T-cell (primary cell): ENCODE measurements around the gene BBIP1. TPM values are rescaled to one million over a fixed set of nuclear protein-coding genes. Genes with fewer than 3 reads are reported as not detected.

Experiments
- ATAC-seq, 4 experiments: fragments of 200-7000 bp in 3 of 4; fragments of 150-1000 bp in 1 of 4; cut with Tn5 transposase; replicated peaks in 1 of 4; 1 replicate in 3 of 4; 2 replicates in 1 of 4; pipeline ENCODE4 v1.10.0; 2021; ENCODE audit warnings: moderate library complexity in 3 of 4, mild to moderate bottlenecking in 2 of 4, moderate number of reproducible peaks in 1 of 4
- CTCF ChIA-PET, 2 donors: fragments of 300-600 bp; sonication (Branson Sonifier 250); formaldehyde crosslinking; loops; one replicate each; lab custom pipeline; 2022; ENCODE audit warnings: antibody characterized with exemption in 2 of 2; lab: Charles Lee
- POLR2A ChIA-PET, 2 donors: fragments of 300-600 bp; sonication (Branson Sonifier 250); formaldehyde crosslinking; loops; one replicate each; lab custom pipeline; 2022; ENCODE audit warnings: antibody characterized with exemption in 2 of 2; lab: Charles Lee
- DNase-seq, 35 experiments: peaks; one replicate each; pipeline versions ENCODE4 v3.0.0 to v3.0.0-alpha.2; 2013 to 2023
- H3K27ac ChIP-seq: one replicate; pipeline ENCODE4 v1.5.1; 2013; ENCODE audit warnings: low read length
- H3K27me3 ChIP-seq, 2 experiments: replicated peaks in 1 of 2; 1 replicate in 1 of 2; 2 replicates in 1 of 2; pipeline versions ENCODE4 v1.6.1 to v1.7.0; 2013; ENCODE audit warnings: low read length in 1 of 2, mixed read lengths in 1 of 2; ENCODE audit not compliant: control insufficient read depth in 2 of 2, insufficient read depth in 2 of 2; ENCODE audit errors: extremely low read depth in 1 of 2
- H3K36me3 ChIP-seq, 2 donors: 1 replicate in 1 of 2; 2 replicates in 1 of 2; pipeline versions ENCODE4 v1.6.1 to v1.7.0; 2013; ENCODE audit warnings: low read length in 1 of 2; ENCODE audit not compliant: control insufficient read depth in 2 of 2, insufficient read depth in 1 of 2; ENCODE audit errors: extremely low read depth in 1 of 2
- H3K4me1 ChIP-seq, 2 experiments: 1 replicate in 1 of 2; 2 replicates in 1 of 2; pipeline versions ENCODE4 v1.6.1 to v1.7.0; 2013; ENCODE audit warnings: low read length in 2 of 2, mixed read lengths in 1 of 2; ENCODE audit not compliant: insufficient read depth in 2 of 2, control insufficient read depth in 1 of 2; ENCODE audit errors: extremely low read depth in 1 of 2
- H3K4me3 ChIP-seq, 2 donors: 1 replicate in 1 of 2; 2 replicates in 1 of 2; pipeline versions ENCODE4 v1.5.1 to v1.7.0; 2013; ENCODE audit warnings: mild to moderate bottlenecking in 2 of 2, low read length in 1 of 2, moderate library complexity in 1 of 2; ENCODE audit not compliant: control insufficient read depth in 1 of 2; ENCODE audit errors: extremely low read depth in 1 of 2
- H3K9me3 ChIP-seq: 2 replicates; pipeline ENCODE4 v1.7.0; 2013
- H3K27ac Mint-ChIP-seq, 2 donors: one replicate each; pipeline ENCODE4 v1.8.0; 2020 to 2021; ENCODE audit warnings: mild to moderate bottlenecking in 2 of 2, mixed read lengths in 2 of 2
- H3K27me3 Mint-ChIP-seq, 2 donors: one replicate each; pipeline ENCODE4 v1.8.0; 2021 to 2022; ENCODE audit warnings: mixed read lengths in 2 of 2
- H3K36me3 Mint-ChIP-seq: one replicate; pipeline ENCODE4 v1.8.0; 2021; ENCODE audit warnings: mixed read lengths
- H3K4me1 Mint-ChIP-seq, 3 donors: one replicate each; pipeline ENCODE4 v1.8.0; 2020 to 2022; ENCODE audit warnings: mixed read lengths in 3 of 3, mild to moderate bottlenecking in 1 of 3
- H3K4me3 Mint-ChIP-seq, 3 donors: one replicate each; pipeline ENCODE4 v1.8.0; 2020 to 2022; ENCODE audit warnings: mild to moderate bottlenecking in 3 of 3, mixed read lengths in 3 of 3, moderate library complexity in 3 of 3
- H3K9me3 Mint-ChIP-seq, 3 donors: one replicate each; pipeline ENCODE4 v1.8.0; 2020 to 2022; ENCODE audit warnings: mixed read lengths in 3 of 3
- WGBS: methylation state at CpG from one replicate; pipeline ENCODE4 v1.1.5; 2013; ENCODE audit warnings: missing lambda C conversion rate; ENCODE audit not compliant: insufficient coverage; 5-methylcytosine and 5-hydroxymethylcytosine counted together
- total RNA-seq, 35 experiments: library from RNA in 6 of 35; stranded (reverse) in 6 of 35; fragments of 120-200 nt in 1 of 35; gene quantifications; one replicate each; pipeline versions ENCODE4 v1.2.1 to v1.2.4 and lab custom pipeline; 2013 to 2026

Gene BBIP1
- total RNA-seq, 5 donors from 2014 or later (not counting 1 experiment from before 2014, with no cell fraction given) = 28.6 to 36.6 (median 32.0) TPM

GRCh38 chr10:110883924-110884323 lies 35.1 kb downstream of the BBIP1 start:
- H3K27ac Mint-ChIP-seq = peak overlapping the region; percentile 84 to 87
- Histone ChIP-seq H3K36me3 (peaks cover 0 to 41% of the 10 kb centered on the region in 2 donors), H3K27ac (peak overlapping the region; percentile 15), H3K4me3 (peak overlapping the region in 1 of 2 donors; percentile 8), H3K9me3 (no peaks in the 10 kb centered on the region), H3K27me3 (no peaks in the 10 kb centered on the region), H3K4me1 (peaks cover 16 to 40% of the 10 kb centered on the region in 2 experiments)
- ChIA-PET CTCF (interaction anchor here in 1 of 2 donors (2.8 kb wide), 1 partner anchor 10 kb away, joined by 11 read pairs; no protein-coding TSS in a partner anchor), POLR2A (interaction anchor here (0.7 to 1.8 kb wide), 4 partner anchors 11 to 56 kb away, joined by 3 to 6 read pairs (median 4); no protein-coding TSS in a partner anchor)
- 73% methylated on average over 3 of the region's 10 CpGs for WGBS
- no peaks in the 10 kb centered on the region for H3K27me3 Mint-ChIP-seq
- H3K4me3 Mint-ChIP-seq = peak overlapping the region; percentile 59 to 68 (median 63)
- DNase-seq (no peak), ATAC-seq (peak in 2 of 4 experiments; percentile 13 to 37)
- H3K9me3 Mint-ChIP-seq = no peaks in the 10 kb centered on the region
- H3K4me1 Mint-ChIP-seq = peaks cover 77 to 80% (median 80%) of the 10 kb centered on the region in 3 donors
- H3K36me3 Mint-ChIP-seq = peaks cover 61% of the 10 kb centered on the region

- ChIA-PET CTCF (interaction anchor here (0.6 to 2.8 kb wide), 7 partner anchors 9 to 79 kb away, joined by 3 to 11 read pairs (median 5); partner anchors contain the start of gene PDCD4 (in 1 of the 2)), POLR2A (interaction anchor here (0.6 to 1.9 kb wide), 13 partner anchors 9 to 102 kb away, joined by 3 to 11 read pairs (median 4); partner anchors contain the start of gene PDCD4 (in 1 of the 2))
- peak overlapping the region; percentile 16 for H3K27ac ChIP-seq
- ATAC-seq (no peak), DNase-seq (no peak)
- Mint-ChIP-seq H3K27ac (peak overlapping the region; percentile 36 to 45), H3K36me3 (peaks cover 64% of the 10 kb centered on the region), H3K4me3 (peak overlapping the region; percentile 29 to 45 (median 35)), H3K4me1 (peaks cover 82 to 89% (median 86%) of the 10 kb centered on the region in 3 donors), H3K9me3 (no peaks in the 10 kb centered on the region), H3K27me3 (no peaks in the 10 kb centered on the region)
- WGBS = 69% methylated on average over 2 of the region's 4 CpGs
- peaks cover 19 to 52% of the 10 kb centered on the region in 2 experiments for H3K4me1 ChIP-seq
- H3K36me3 ChIP-seq = peaks cover 0 to 47% of the 10 kb centered on the region in 2 donors
- no peaks in the 10 kb centered on the region for H3K9me3 ChIP-seq
- no peaks in the 10 kb centered on the region for H3K27me3 ChIP-seq
- H3K4me3 ChIP-seq = no peak overlapping the region
These were observed 37.1 kb downstream of the BBIP1 start for GRCh38 chr10:110881905-110882304.

GRCh38 chr10:110881247-110881646 lies 37.7 kb downstream of the BBIP1 start:
- CTCF ChIA-PET = interaction anchor here in 1 of 2 donors (0.6 to 2.8 kb wide), 3 partner anchors 10 to 46 kb away, joined by 3 to 11 read pairs (median 9); no protein-coding TSS in a partner anchor
- POLR2A ChIA-PET = interaction anchor here (0.6 to 1.9 kb wide), 8 partner anchors 10 to 136 kb away, joined by 3 to 8 read pairs (median 6); partner anchors contain the start of gene PDCD4 (in 1 of the 2)
- no peak for DNase-seq
- Histone ChIP-seq H3K4me1 (peaks cover 19 to 56% of the 10 kb centered on the region in 2 experiments), H3K27me3 (no peaks in the 10 kb centered on the region), H3K9me3 (no peaks in the 10 kb centered on the region), H3K27ac (peak overlapping the region; percentile 16), H3K36me3 (peaks cover 0 to 45% of the 10 kb centered on the region in 2 donors), H3K4me3 (no peak overlapping the region)
- Mint-ChIP-seq H3K36me3 (peaks cover 62% of the 10 kb centered on the region), H3K4me3 (peak overlapping the region; percentile 34 to 49 (median 44)), H3K27ac (peak overlapping the region; percentile 76 to 82), H3K27me3 (no peaks in the 10 kb centered on the region), H3K9me3 (no peaks in the 10 kb centered on the region), H3K4me1 (peaks cover 82 to 86% (median 85%) of the 10 kb centered on the region in 3 donors)
- ATAC-seq = no peak
- WGBS = 92% methylated on average over 7 of the region's 9 CpGs

GRCh38 chr10:110880012-110880411 lies 39.0 kb downstream of the BBIP1 start:
- H3K4me3 Mint-ChIP-seq = peak overlapping the region in 2 of 3 donors; percentile 8 to 14
- POLR2A ChIA-PET = interaction anchor here (0.5 to 4.4 kb wide), 9 partner anchors 8 to 89 kb away, joined by 3 to 36 read pairs (median 6); partner anchors contain the start of gene PDCD4 (in 1 of the 2)
- peak in 1 of 4 experiments; percentile 30 for ATAC-seq

GRCh38 chr10:110876788-110877187 lies 42.2 kb downstream of the BBIP1 start:
- ChIA-PET POLR2A (interaction anchor here (0.6 to 4.4 kb wide), 14 partner anchors 9 to 100 kb away, joined by 3 to 36 read pairs (median 5); no protein-coding TSS in a partner anchor), CTCF (interaction anchor here (0.6 to 2.0 kb wide), 9 partner anchors 9 to 74 kb away, joined by 3 to 12 read pairs (median 4); no protein-coding TSS in a partner anchor)
- Histone ChIP-seq H3K9me3 (no peaks in the 10 kb centered on the region), H3K4me1 (peaks cover 16 to 56% of the 10 kb centered on the region in 2 experiments), H3K27me3 (no peaks in the 10 kb centered on the region), H3K4me3 (no peak overlapping the region), H3K36me3 (peaks cover 0 to 33% of the 10 kb centered on the region in 2 donors), H3K27ac (peak overlapping the region; percentile 45)
- no CpG with 5 or more reads among the region's 1 CpG for WGBS
- H3K27ac Mint-ChIP-seq = peak overlapping the region; percentile 23 to 40
- H3K36me3 Mint-ChIP-seq = peaks cover 44% of the 10 kb centered on the region
- DNase-seq (no peak), ATAC-seq (no peak)
- no peaks in the 10 kb centered on the region for H3K27me3 Mint-ChIP-seq
- peak overlapping the region in 1 of 3 donors; percentile 34 for H3K4me3 Mint-ChIP-seq
- peaks cover 66 to 72% (median 67%) of the 10 kb centered on the region in 3 donors for H3K4me1 Mint-ChIP-seq
- H3K9me3 Mint-ChIP-seq = no peaks in the 10 kb centered on the region

More at GRCh38 chr10:110880012-110880411, 39.0 kb downstream of the BBIP1 start:
- peak overlapping the region; percentile 7 to 30 for H3K27ac Mint-ChIP-seq
- CTCF ChIA-PET = interaction anchor here in 1 of 2 donors (0.6 to 1.1 kb wide), 3 partner anchors 17 to 37 kb away, joined by 3 to 4 read pairs (median 3); no protein-coding TSS in a partner anchor
- Histone ChIP-seq H3K27me3 (no peaks in the 10 kb centered on the region), H3K36me3 (peaks cover 0 to 43% of the 10 kb centered on the region in 2 donors), H3K27ac (peak overlapping the region; percentile 31), H3K9me3 (no peaks in the 10 kb centered on the region), H3K4me3 (no peak overlapping the region), H3K4me1 (peaks cover 23 to 58% of the 10 kb centered on the region in 2 experiments)
- H3K9me3 Mint-ChIP-seq = no peaks in the 10 kb centered on the region
- peaks cover 62% of the 10 kb centered on the region for H3K36me3 Mint-ChIP-seq
- H3K4me1 Mint-ChIP-seq = peaks cover 84 to 86% (median 85%) of the 10 kb centered on the region in 3 donors
- no peaks in the 10 kb centered on the region for H3K27me3 Mint-ChIP-seq
- whole genome bisulfite sequencing = 76% methylated on average over 3 of the region's 3 CpGs
- no peak for DNase-seq

GRCh38 chr10:110876000-110876399 lies 43.0 kb downstream of the BBIP1 start:
- CTCF ChIA-PET = interaction anchor here (0.6 to 2.0 kb wide), 4 partner anchors 11 to 32 kb away, joined by 3 to 12 read pairs (median 4); no protein-coding TSS in a partner anchor
- peak overlapping the region; percentile 34 for H3K27ac ChIP-seq
- peak overlapping the region; percentile 34 to 60 (median 52) for H3K4me3 Mint-ChIP-seq
- no peaks in the 10 kb centered on the region for H3K27me3 ChIP-seq
- DNase-seq = no peak
- H3K27ac Mint-ChIP-seq = peak overlapping the region; percentile 44 to 63
- peaks cover 36% of the 10 kb centered on the region for H3K36me3 Mint-ChIP-seq
- POLR2A ChIA-PET = interaction anchor here (0.6 to 4.4 kb wide), 12 partner anchors 11 to 131 kb away, joined by 3 to 36 read pairs (median 4); partner anchors contain the start of gene BBIP1 (in 1 of the 2)
- peaks cover 18 to 56% of the 10 kb centered on the region in 2 experiments for H3K4me1 ChIP-seq
- ATAC-seq = no peak
- no peaks in the 10 kb centered on the region for H3K9me3 ChIP-seq
- peaks cover 0 to 28% of the 10 kb centered on the region in 2 donors for H3K36me3 ChIP-seq
- WGBS = no CpG with 5 or more reads among the region's 2 CpGs
- H3K4me3 ChIP-seq = no peak overlapping the region
- peaks cover 63 to 71% (median 63%) of the 10 kb centered on the region in 3 donors for H3K4me1 Mint-ChIP-seq
- no peaks in the 10 kb centered on the region for H3K27me3 Mint-ChIP-seq
- no peaks in the 10 kb centered on the region for H3K9me3 Mint-ChIP-seq
